ENCODE results near the gene EWSR1.
A peak's percentile ranks its signal among the peaks of the same experiment; 100 is the strongest.
"Not testable (repeated sequence)": the region's sequence is repeated elsewhere in the genome, so short reads cannot be mapped to it uniquely, and the experiment has no call there.

Gene EWSR1

GRCh38 chr22:29247891-29248290 is 20.2 kb upstream of the EWSR1 start:
- DNase-seq (ENCODE audit: low spot score): not testable (repeated sequence)

- DNase-seq (ENCODE audit: low spot score): no peak
Measured at GRCh38 chr22:29251265-29251664, 16.8 kb upstream of the EWSR1 start.

GRCh38 chr22:29251981-29252911 is 15.8 kb upstream of the EWSR1 start:
- peak; percentile 19 for DNase-seq (ENCODE audit: low spot score)

- DNase-seq (ENCODE audit: low spot score): peak; percentile 60
Measured at GRCh38 chr22:29253561-29254285, 14.3 kb upstream of the EWSR1 start.

- no peak for DNase-seq (ENCODE audit: low spot score)
Measured at GRCh38 chr22:29254286-29254660, 13.8 kb upstream of the EWSR1 start.

GRCh38 chr22:29255064-29255621 is 12.9 kb upstream of the EWSR1 start:
- DNase-seq (ENCODE audit: low spot score): peak; percentile 22

GRCh38 chr22:29256606-29257325 is 11.3 kb upstream of the EWSR1 start:
- DNase-seq (ENCODE audit: low spot score): peak; percentile 30

GRCh38 chr22:29257751-29258181 is 10.3 kb upstream of the EWSR1 start:
- DNase-seq (ENCODE audit: low spot score): peak; percentile 28

GRCh38 chr22:29258407-29259252 is 9.4 kb upstream of the EWSR1 start:
- DNase-seq (ENCODE audit: low spot score): peak; percentile 47

GRCh38 chr22:29259253-29259899 is 8.7 kb upstream of the EWSR1 start:
- peak; percentile 46 for DNase-seq (ENCODE audit: low spot score)

GRCh38 chr22:29260031-29260560 is 8.0 kb upstream of the EWSR1 start:
- peak; percentile 37 for DNase-seq (ENCODE audit: low spot score)

GRCh38 chr22:29260601-29261315 is 7.3 kb upstream of the EWSR1 start:
- DNase-seq (ENCODE audit: low spot score): peak; percentile 40

- no peak for DNase-seq (ENCODE audit: low spot score)
Measured at GRCh38 chr22:29263791-29264276, 4.2 kb upstream of the EWSR1 start.

- DNase-seq (ENCODE audit: low spot score): no peak
Measured at GRCh38 chr22:29265305-29265704, 2.8 kb upstream of the EWSR1 start.

- no peak for DNase-seq (ENCODE audit: low spot score)
Measured at GRCh38 chr22:29265929-29266328, 2.1 kb upstream of the EWSR1 start.

GRCh38 chr22:29266564-29267461 is 1.3 kb upstream of the EWSR1 start:
- peak; percentile 43 for DNase-seq (ENCODE audit: low spot score)

- DNase-seq (ENCODE audit: low spot score): no peak
Measured at GRCh38 chr22:29267462-29267857, 608 bp upstream of the EWSR1 start.

- DNase-seq (ENCODE audit: low spot score): peak; percentile 66
Measured at GRCh38 chr22:29268511-29269229, 602 bp downstream of the EWSR1 start.

Data from D341Med (cell line).